ENCODE results near the gene SFMBT1. TPM values are rescaled to one million over a fixed set of nuclear protein-coding genes. Genes with fewer than 3 reads are reported as not detected.
"Not testable (repeated sequence)": the region's sequence is repeated elsewhere in the genome, so short reads cannot be mapped to it uniquely, and the experiment has no call there.

Gene SFMBT1
- total RNA-seq, 1 experiment from 2014 or later, result 17.7 TPM

- DNase-seq (ENCODE audit: low read depth), result no peak
These were observed 27.9 kb upstream of the SFMBT1 start for GRCh38 chr3:53073553-53074365.

DNA sequence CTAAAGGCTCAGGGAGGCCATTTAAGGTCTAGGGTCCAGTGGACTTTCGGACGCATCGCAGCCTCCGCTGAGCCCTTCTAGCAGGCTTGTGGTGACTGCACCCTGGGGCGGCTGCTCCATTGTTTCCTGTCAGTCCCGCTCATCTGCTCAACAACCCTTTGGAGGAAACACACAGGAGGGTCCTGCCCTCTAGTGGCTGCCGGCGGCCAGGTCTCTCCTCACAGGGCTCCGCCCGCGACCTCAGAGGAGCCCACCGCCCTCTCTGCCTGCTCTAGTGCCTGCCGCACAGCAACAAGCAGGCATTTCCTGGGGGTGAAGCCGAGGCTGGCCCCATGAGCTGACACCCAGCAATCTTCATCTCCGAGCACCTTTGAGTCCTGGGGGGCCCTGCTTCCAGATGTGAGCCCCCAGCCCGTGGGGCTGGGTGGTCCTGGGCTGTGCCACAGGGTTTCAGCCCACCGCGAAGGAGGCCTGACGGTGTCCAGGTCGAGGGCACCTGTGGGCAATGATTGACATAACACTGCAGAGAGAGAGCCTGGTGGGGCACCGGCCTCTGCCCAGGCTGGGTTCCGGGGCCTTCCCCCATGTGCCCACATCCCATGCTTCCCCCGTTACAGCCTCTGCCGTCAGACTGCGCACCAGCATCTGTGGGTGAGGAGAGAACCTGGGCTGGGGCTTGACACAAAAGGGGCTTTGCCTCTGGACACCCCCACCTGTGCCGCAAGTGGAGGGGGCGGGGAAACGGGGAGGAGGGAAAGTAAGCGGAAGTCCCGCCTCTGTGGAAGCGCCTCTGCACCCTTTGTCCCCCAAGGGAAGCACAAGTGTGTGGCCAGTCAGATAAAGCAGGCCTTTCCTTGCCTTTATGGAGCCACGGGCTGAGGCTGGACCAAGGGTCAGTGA is 27.0 kb upstream of the SFMBT1 start:
- DNase-seq (ENCODE audit: low read depth), result peak; percentile 66

GRCh38 chr3:53071882-53072431 is 26.1 kb upstream of the SFMBT1 start:
- no peak for DNase-seq (ENCODE audit: low read depth)

GRCh38 chr3:53069422-53070068 is 23.7 kb upstream of the SFMBT1 start:
- DNase-seq (ENCODE audit: low read depth), result peak; percentile 33

- no peak for DNase-seq (ENCODE audit: low read depth)
These were observed 22.3 kb upstream of the SFMBT1 start for GRCh38 chr3:53068176-53068575.

DNA sequence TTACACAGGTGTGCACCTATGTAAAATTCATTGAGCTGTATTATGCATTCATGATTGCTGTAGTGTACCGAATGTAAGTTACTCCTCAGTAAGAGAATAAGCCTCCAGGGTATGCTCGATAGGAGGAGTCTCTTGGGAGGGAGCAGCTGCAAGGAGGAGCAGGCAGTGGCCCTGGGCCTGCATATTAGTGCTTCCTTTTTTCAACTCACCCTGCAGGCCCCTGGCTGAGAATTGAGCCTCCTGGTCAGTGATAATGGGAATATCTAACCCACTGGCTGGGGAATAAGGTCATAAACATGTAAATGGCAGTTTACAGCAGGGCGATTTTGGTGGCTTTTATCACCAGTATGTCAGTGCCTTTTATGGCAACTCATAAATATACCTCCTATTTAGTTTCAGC is 21.7 kb upstream of the SFMBT1 start:
- no peak for DNase-seq (ENCODE audit: low read depth)

DNA sequence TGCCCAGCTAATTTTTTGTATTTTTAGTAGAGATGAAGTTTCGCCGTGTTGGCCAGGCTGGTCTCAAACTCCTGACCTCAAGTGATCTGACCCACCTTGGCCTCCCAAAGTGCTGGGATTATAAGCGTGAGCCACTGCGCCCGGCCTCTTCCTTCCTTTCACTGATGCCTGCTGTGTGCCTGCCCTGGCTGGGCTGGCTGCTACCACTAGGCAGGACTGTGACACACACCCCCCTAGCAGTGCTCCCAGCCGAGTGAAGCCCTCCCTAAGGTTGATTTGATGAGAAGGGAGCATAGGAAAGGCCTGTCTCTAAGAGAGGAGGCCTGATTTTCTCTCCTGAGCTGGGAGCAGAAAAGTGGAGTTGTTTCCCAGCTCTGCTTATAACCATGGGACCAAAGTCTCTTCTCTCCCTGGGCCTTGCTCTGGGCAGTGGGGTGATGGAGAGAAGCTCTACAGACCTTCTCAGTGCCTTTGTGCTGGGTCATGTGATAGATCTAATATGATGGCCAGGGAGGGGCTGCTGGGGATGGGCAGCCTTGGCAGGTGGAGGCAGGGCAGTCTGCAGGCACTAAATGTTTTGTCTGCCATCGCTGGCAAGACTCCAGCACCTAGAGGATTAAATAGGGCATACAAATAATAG is 20.1 kb upstream of the SFMBT1 start:
- DNase-seq (ENCODE audit: low read depth), result no peak

- no peak for DNase-seq (ENCODE audit: low read depth)
These were observed 17.0 kb upstream of the SFMBT1 start for GRCh38 chr3:53062905-53063304.

- peak; percentile 44 for DNase-seq (ENCODE audit: low read depth)
These were observed 10.6 kb upstream of the SFMBT1 start for GRCh38 chr3:53056442-53056841.

DNA sequence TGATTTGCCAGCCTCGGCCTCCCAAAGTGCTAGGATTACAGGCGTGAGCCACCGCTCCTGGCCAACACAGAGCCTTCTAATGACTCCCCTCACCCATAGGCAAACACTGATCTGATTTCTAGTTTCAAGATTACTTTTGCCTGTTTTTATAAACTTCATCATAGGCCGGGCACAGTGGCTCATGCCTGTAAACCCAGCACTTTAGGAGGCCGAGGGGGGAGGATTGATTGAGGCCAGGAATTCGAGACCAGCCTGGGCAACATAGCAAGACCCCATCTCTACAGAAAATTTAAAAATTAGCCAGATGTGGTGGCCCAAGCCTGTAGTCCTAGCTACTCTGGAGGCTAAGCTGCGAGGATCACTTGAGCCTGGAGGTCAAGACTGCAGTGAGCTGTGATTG is 8.4 kb upstream of the SFMBT1 start:
- not testable (repeated sequence) for DNase-seq (ENCODE audit: low read depth)

- DNase-seq (ENCODE audit: low read depth), result no peak
These were observed 6.1 kb upstream of the SFMBT1 start for GRCh38 chr3:53051929-53052328.

- no peak for DNase-seq (ENCODE audit: low read depth)
These were observed 4.1 kb upstream of the SFMBT1 start for GRCh38 chr3:53049987-53050386.

DNA sequence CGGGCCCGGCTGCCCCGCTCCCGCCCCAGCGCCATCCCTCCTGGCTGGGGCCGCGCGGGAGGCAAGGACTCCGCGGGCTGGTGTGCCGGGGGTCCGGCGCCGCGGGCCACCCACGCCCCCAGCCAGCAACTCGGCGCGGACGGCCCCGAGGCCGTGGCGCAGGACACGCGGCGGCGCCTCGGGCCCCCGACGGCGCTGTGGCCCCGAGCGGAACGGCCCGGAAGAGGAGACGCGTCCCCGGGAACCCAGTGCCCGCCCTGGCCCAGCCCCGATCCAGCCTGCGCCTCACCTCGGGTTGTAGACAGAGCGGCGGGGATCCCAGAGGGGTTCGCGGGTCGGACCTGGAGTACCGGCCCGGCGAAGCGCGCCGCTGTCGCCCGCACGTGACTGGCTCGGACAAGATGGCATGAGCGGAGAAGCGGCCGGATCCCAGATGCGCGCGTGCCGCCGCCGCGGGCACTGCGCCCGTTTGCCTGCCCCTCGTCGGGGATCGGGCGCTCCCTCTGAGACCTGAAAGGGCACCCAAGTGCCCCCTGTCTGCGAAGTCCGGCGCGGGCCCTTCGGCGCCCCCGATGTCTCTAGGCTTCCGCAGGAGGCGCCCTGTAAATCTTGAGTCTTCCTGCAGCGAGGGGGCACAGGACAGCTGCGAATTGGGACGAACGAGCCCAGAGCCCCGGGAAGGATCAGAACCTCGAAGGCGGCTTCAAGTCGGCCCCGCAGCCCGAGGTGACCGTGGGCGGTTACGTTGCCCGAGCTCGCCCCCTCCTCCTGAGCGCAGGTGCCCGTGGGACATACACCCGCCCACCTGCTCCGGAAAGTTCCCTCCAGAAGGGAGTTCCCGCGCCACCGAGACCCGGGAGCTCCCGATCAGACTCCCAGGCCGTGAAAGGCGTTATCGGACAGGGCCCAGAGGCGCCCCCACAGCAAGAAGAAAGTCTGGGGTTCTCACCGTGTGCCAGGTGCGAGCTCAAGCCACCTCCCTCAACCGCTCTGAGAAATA is 598 bp upstream of the SFMBT1 start:
- DNase-seq (ENCODE audit: low read depth), result peak; percentile 35

GRCh38 chr3:53044711-53045517 is 959 bp downstream of the SFMBT1 start:
- DNase-seq (ENCODE audit: low read depth), result peak; percentile 44

GRCh38 chr3:53044371-53044710 is 1.5 kb downstream of the SFMBT1 start:
- no peak for DNase-seq (ENCODE audit: low read depth)

- no peak for DNase-seq (ENCODE audit: low read depth)
These were observed 2.1 kb downstream of the SFMBT1 start for GRCh38 chr3:53043738-53044137.

DNA sequence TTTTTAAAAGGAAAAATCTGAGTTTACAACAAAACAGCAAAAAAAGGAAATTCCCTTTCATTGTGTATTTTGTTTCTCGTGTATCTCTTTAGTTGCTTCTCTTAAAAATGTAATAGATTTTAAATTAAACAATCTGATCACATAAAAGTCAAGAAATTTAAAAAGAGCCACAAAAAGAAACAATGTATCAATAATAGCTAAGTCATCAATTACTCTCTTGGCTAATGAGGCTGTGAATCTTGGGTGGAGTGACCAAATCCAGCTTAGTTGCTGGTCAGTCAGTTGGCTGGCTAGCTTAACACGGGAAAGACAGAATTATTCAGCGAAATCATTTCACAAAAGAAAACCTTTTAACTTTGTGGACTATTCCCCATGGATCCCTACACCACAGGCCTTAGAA is 3.2 kb downstream of the SFMBT1 start:
- no peak for DNase-seq (ENCODE audit: low read depth)

- peak; percentile 67 for DNase-seq (ENCODE audit: low read depth)
These were observed 5.5 kb downstream of the SFMBT1 start for GRCh38 chr3:53040351-53040820.

DNA sequence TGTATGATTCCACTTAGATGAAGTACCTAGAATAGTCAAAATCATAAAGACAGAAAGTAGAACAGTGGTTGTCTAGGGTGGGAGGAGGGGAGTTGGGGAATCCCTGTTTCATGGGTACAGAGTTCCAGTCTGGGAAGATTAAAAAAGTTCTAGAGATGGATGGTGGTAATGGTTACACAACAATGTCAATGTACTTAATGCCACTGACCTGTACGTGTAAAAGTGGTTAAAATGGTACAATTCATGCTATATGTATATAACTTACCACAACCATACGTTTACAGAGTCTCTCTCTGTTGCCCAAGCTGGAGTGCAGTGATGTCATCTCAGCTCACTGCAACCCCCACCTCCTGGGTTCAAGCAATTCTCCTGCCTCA is 6.5 kb downstream of the SFMBT1 start:
- no peak for DNase-seq (ENCODE audit: low read depth)
